Smooth muscle cell (in vitro differentiated cells): ENCODE data around the gene LAMB2. TPM values are rescaled to one million over a fixed set of nuclear protein-coding genes. Genes with fewer than 3 reads are reported as not detected.

ENCODE experiments used
- DNase-seq: peaks from one replicate; lab custom pipeline; 2025; ENCODE audit not compliant: unreplicated experiment; lab: John Stamatoyannopoulos, UW
- H2AFZ ChIP-seq: fragments of 200-600 bp; sonication (generic); 2 replicates; pipeline ENCODE4 v1.6.0; 2016; ENCODE audit warnings: antibody characterized with exemption, low read depth, mild to moderate bottlenecking
- H3F3A ChIP-seq: fragments of 200-600 bp; sonication (generic); 2 replicates; pipeline ENCODE4 v1.6.0; 2017; ENCODE audit warnings: antibody characterized with exemption, low read depth
- H3K27ac ChIP-seq: fragments of 200-600 bp; sonication (generic); 2 replicates; pipeline ENCODE4 v1.5.1; 2016; ENCODE audit warnings: low read depth, mild to moderate bottlenecking
- H3K27me3 ChIP-seq: fragments of 200-600 bp; sonication (generic); 2 replicates; pipeline ENCODE4 v1.6.1; 2016; ENCODE audit warnings: low read depth, mild to moderate bottlenecking
- H3K36me3 ChIP-seq: fragments of 200-600 bp; sonication (generic); 2 replicates; pipeline ENCODE4 v1.5.1; 2016; ENCODE audit warnings: low read depth
- H3K4me1 ChIP-seq: fragments of 200-600 bp; sonication (generic); 2 replicates; pipeline ENCODE4 v1.5.1; 2016; ENCODE audit warnings: low read depth
- H3K4me2 ChIP-seq: fragments of 200-600 bp; sonication (generic); 2 replicates; pipeline ENCODE4 v1.6.0; 2016; ENCODE audit warnings: mild to moderate bottlenecking
- H3K4me3 ChIP-seq: fragments of 200-600 bp; sonication (generic); 2 replicates; pipeline ENCODE4 v1.5.1; 2016; ENCODE audit warnings: mild to moderate bottlenecking
- H3K79me2 ChIP-seq: fragments of 200-600 bp; sonication (generic); 2 replicates; pipeline ENCODE4 v1.6.0; 2016; ENCODE audit warnings: low read depth, mild to moderate bottlenecking
- H3K9ac ChIP-seq: fragments of 200-600 bp; sonication (generic); 2 replicates; pipeline ENCODE4 v1.6.0; 2016; ENCODE audit warnings: low read depth
- H3K9me3 ChIP-seq: fragments of 200-600 bp; sonication (generic); replicated peaks from 2 replicates; pipeline ENCODE4 v1.5.1; 2016; ENCODE audit warnings: low read depth
- H4K20me1 ChIP-seq: fragments of 200-600 bp; sonication (generic); 2 replicates; pipeline ENCODE4 v1.6.0; 2016; ENCODE audit warnings: low read depth
- WGBS: methylation state at CpG from one replicate; pipeline ENCODE4 v1.1.7; 2016; ENCODE audit warnings: low lambda C conversion rate; 5-methylcytosine and 5-hydroxymethylcytosine counted together
- polyA plus RNA-seq: library from polyadenylated mRNA; unstranded; fragments of >200 nt; fragmentation: Nextera tagmentation; extraction: Ambion mirVana; gene quantifications from 2 replicates; pipeline ENCODE4 v1.2.1, GENCODE V29; 2016
- total RNA-seq: library from RNA; depleted of rRNA; stranded (reverse); fragments of >200 nt; gene quantifications from 2 replicates; pipeline ENCODE4 v1.2.3, GENCODE V29; 2014
- TF ChIP-seq, protein P1 (sequence below): fragments of 200-600 bp; sonication (generic); IDR thresholded peaks from 2 replicates; pipeline ENCODE4 v1.5.1; 2017; ENCODE audit warnings: borderline replicate concordance, mild to moderate bottlenecking, antibody characterized with exemption; ENCODE audit not compliant: insufficient read depth, poor library complexity, severe bottlenecking

The LAMB2 gene
- total and polyA plus RNA-seq, 2 experiments from 2014 or later = 456 to 503 TPM

DNA sequence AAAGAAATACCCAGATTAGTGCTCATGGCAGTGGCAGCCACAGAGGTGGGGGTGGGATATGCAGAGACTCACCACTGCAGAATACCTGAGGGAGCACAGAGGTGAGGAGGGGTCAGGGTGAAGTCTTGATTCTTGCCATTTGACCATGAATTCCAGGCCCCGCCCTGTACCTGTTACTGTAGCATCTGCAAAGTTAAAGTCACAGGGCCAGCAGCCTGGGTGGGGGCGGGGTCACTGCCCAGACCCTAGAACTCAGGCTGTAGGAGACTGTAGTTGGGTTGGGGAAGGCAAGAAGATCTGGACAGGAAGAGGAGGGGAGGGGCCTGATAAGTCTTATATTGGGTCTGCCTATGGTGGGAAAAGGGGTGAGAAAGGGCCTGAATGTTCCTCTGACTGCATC is 18.8 kb upstream of the LAMB2 start:
- no peaks in the 10 kb centered on the region for H3K79me2 ChIP-seq
- no peaks in the 10 kb centered on the region for H3K36me3 ChIP-seq
- H4K20me1 ChIP-seq = no peaks in the 10 kb centered on the region
- TF ChIP-seq, protein P1, sequence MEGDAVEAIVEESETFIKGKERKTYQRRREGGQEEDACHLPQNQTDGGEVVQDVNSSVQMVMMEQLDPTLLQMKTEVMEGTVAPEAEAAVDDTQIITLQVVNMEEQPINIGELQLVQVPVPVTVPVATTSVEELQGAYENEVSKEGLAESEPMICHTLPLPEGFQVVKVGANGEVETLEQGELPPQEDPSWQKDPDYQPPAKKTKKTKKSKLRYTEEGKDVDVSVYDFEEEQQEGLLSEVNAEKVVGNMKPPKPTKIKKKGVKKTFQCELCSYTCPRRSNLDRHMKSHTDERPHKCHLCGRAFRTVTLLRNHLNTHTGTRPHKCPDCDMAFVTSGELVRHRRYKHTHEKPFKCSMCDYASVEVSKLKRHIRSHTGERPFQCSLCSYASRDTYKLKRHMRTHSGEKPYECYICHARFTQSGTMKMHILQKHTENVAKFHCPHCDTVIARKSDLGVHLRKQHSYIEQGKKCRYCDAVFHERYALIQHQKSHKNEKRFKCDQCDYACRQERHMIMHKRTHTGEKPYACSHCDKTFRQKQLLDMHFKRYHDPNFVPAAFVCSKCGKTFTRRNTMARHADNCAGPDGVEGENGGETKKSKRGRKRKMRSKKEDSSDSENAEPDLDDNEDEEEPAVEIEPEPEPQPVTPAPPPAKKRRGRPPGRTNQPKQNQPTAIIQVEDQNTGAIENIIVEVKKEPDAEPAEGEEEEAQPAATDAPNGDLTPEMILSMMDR = no peak
- H3K27me3 ChIP-seq = no peaks in the 10 kb centered on the region
- H3F3A ChIP-seq = no peaks in the 10 kb centered on the region
- H3K4me3 ChIP-seq = no peak overlapping the region
- no peaks in the 10 kb centered on the region for H3K4me1 ChIP-seq
- no peak overlapping the region for H3K4me2 ChIP-seq
- H2AFZ ChIP-seq = no peak overlapping the region
- no peak overlapping the region for H3K9ac ChIP-seq
- WGBS = 83% methylated on average over 2 of the region's 2 CpGs
- H3K27ac ChIP-seq = no peak overlapping the region
- no peaks in the 10 kb centered on the region for H3K9me3 ChIP-seq
- DNase-seq = no peak

DNA sequence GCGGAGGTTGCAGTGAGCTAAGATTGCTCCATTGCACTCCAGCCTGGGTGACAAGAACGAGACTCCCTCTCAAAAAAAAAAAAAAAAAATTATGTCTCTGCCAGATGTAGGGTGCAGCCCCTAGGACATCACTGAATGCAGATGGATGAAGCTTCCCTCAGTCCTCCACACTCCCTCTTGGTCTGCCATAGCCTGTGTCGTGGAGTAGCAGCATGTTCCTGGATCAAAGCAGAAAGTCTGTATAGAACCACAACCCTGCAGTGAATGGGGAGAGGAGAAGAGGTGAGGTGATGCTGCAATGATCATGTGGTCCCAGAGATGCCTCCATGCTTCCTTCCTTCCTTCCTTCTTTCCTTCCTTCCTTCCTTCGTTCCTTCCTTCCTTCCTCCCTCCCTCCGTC is 15.3 kb upstream of the LAMB2 start:
- no peak overlapping the region for H3K4me3 ChIP-seq
- no peaks in the 10 kb centered on the region for H4K20me1 ChIP-seq
- no peak overlapping the region for H2AFZ ChIP-seq
- H3K27me3 ChIP-seq = no peaks in the 10 kb centered on the region
- H3K79me2 ChIP-seq = no peaks in the 10 kb centered on the region
- no peaks in the 10 kb centered on the region for H3K36me3 ChIP-seq
- TF ChIP-seq, protein P1 = no peak
- DNase-seq = no peak
- H3K27ac ChIP-seq = no peak overlapping the region
- WGBS = 73% methylated on average over 5 of the region's 5 CpGs
- H3K9me3 ChIP-seq = no peaks in the 10 kb centered on the region
- H3K9ac ChIP-seq = no peak overlapping the region
- H3K4me1 ChIP-seq = no peaks in the 10 kb centered on the region
- H3F3A ChIP-seq = no peaks in the 10 kb centered on the region
- H3K4me2 ChIP-seq = no peak overlapping the region

DNA sequence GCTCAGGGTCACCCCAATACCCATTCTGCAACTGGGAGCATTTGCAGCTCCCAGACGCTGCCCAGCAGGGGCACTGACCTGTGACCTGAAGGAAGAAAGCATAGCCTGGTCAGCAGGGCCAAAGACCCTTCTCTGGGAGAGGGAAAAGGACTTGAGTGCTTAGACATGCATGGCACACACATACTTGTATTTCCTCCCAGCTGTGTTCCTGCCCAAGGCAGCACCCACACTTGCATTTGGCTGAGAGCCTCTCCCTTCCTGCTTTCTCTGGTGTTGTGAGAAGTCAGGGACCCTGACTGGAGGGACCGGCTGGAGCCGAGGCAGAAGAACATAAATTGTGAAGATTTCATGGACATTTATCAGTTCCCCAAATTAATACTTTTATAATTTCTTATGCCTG is 7.2 kb upstream of the LAMB2 start:
- H4K20me1 ChIP-seq = no peaks in the 10 kb centered on the region
- 88% methylated on average over 3 of the region's 3 CpGs for WGBS
- no peak overlapping the region for H3K9ac ChIP-seq
- H3K4me1 ChIP-seq = no peaks in the 10 kb centered on the region
- H3F3A ChIP-seq = no peaks in the 10 kb centered on the region
- no peak overlapping the region for H3K27ac ChIP-seq
- TF ChIP-seq, protein P1 = no peak
- H3K9me3 ChIP-seq = no peaks in the 10 kb centered on the region
- no peak overlapping the region for H2AFZ ChIP-seq
- H3K4me2 ChIP-seq = no peak overlapping the region
- no peaks in the 10 kb centered on the region for H3K79me2 ChIP-seq
- DNase-seq = no peak
- H3K36me3 ChIP-seq = no peaks in the 10 kb centered on the region
- H3K27me3 ChIP-seq = no peaks in the 10 kb centered on the region
- no peak overlapping the region for H3K4me3 ChIP-seq

DNA sequence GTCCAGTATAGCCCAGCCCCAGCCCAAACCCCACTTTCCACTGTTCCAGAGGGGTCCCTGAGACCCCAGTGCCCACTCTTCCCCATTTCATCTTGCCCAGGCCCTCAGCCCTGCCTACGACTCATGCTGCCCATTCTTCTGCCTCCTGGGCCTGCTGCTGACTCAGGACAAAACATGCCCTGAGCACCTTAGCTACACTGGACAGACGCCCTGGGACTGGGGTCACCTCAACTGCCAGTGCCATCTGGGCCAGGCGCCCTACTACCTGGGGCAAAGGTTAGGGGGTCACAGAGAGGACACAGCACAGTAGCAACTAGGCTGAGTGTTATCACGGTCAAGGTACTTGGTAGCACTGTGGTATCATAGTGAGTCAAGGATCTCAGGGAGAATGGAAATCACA is 2.6 kb upstream of the LAMB2 start:
- Histone ChIP-seq H3K9me3 (no peaks in the 10 kb centered on the region), H3K27me3 (no peaks in the 10 kb centered on the region), H3K79me2 (peaks cover 22% of the 10 kb centered on the region), H3F3A (no peaks in the 10 kb centered on the region), H3K36me3 (no peaks in the 10 kb centered on the region), H4K20me1 (peaks cover 2% of the 10 kb centered on the region), H3K4me1 (peaks cover 14% of the 10 kb centered on the region), H3K4me2 (no peak overlapping the region), H3K4me3 (no peak overlapping the region), H3K9ac (no peak overlapping the region), H2AFZ (no peak overlapping the region), H3K27ac (no peak overlapping the region)
- DNase-seq = no peak
- 90% methylated on average over 4 of the region's 4 CpGs for WGBS
- TF ChIP-seq, protein P1 = no peak
